CD14-positive monocyte (primary cell): Measurements from ENCODE around the gene ATP2A2. TPM values are rescaled to one million over a fixed set of nuclear protein-coding genes. Genes with fewer than 3 reads are reported as not detected.

Source experiments
- DNase-seq, 3 donors: peaks; one replicate each; pipeline ENCODE4 v3.0.0-alpha.2; 2011 to 2022
- H2AFZ ChIP-seq: 2 replicates; pipeline ENCODE4 v1.6.0; 2012; ENCODE audit warnings: mild to moderate bottlenecking, low read depth, low read length, inconsistent platforms; ENCODE audit not compliant: insufficient read depth, poor library complexity, severe bottlenecking
- H3K27ac ChIP-seq, 2 donors: 1 replicate in 1 of 2; 2 replicates in 1 of 2; pipeline ENCODE4 v1.5.1; 2012 to 2013; ENCODE audit warnings: low read length in 2 of 2, control low read depth in 1 of 2, inconsistent platforms in 1 of 2, low read depth in 1 of 2, mild to moderate bottlenecking in 1 of 2
- H3K27me3 ChIP-seq, 2 donors: one replicate each; pipeline versions ENCODE4 v1.6.0 to v1.6.1; 2011 to 2013; ENCODE audit warnings: low read length in 2 of 2; ENCODE audit not compliant: control insufficient read depth in 2 of 2, insufficient read depth in 2 of 2
- H3K36me3 ChIP-seq, 2 donors: replicated peaks in 1 of 2; 1 replicate in 1 of 2; 2 replicates in 1 of 2; pipeline versions ENCODE4 v1.5.1 to v1.6.1; 2012 to 2013; ENCODE audit warnings: low read length in 2 of 2, control low read depth in 1 of 2, inconsistent platforms in 1 of 2, mild to moderate bottlenecking in 1 of 2; ENCODE audit not compliant: insufficient read depth in 2 of 2, control insufficient read depth in 1 of 2
- H3K4me1 ChIP-seq, 2 donors: 1 replicate in 1 of 2; 2 replicates in 1 of 2; pipeline versions ENCODE4 v1.5.1 to v1.6.1; 2012 to 2013; ENCODE audit warnings: low read length in 2 of 2, control low read depth in 1 of 2, inconsistent platforms in 1 of 2, mild to moderate bottlenecking in 1 of 2, moderate library complexity in 1 of 2; ENCODE audit not compliant: insufficient read depth in 2 of 2, control insufficient read depth in 1 of 2
- H3K4me2 ChIP-seq: replicated peaks from 2 replicates; pipeline ENCODE3; 2012; ENCODE audit warnings: low read length, moderate library complexity, mild to moderate bottlenecking; ENCODE audit not compliant: poor library complexity, severe bottlenecking; ENCODE audit errors: extremely low read depth
- H3K4me3 ChIP-seq, 3 experiments: fragments of 200-600 bp in 1 of 3; sonication (generic) in 1 of 3; replicated peaks in 1 of 3; 1 replicate in 2 of 3; 2 replicates in 1 of 3; pipeline ENCODE4 v1.5.1; 2011 to 2013; ENCODE audit warnings: low read length in 3 of 3, mild to moderate bottlenecking in 3 of 3, control low read depth in 2 of 3, low read depth in 2 of 3, inconsistent platforms in 1 of 3, moderate library complexity in 1 of 3
- H3K79me2 ChIP-seq: 2 replicates; pipeline ENCODE4 v1.6.0; 2012; ENCODE audit warnings: mild to moderate bottlenecking, control low read depth, inconsistent platforms, low read length, moderate library complexity; ENCODE audit not compliant: insufficient read depth
- H3K9ac ChIP-seq: 2 replicates; pipeline ENCODE4 v1.6.0; 2017; ENCODE audit warnings: low read length, mild to moderate bottlenecking; ENCODE audit not compliant: insufficient read depth, poor library complexity, severe bottlenecking
- H3K9me3 ChIP-seq, 2 donors: replicated peaks in 1 of 2; 1 replicate in 1 of 2; 2 replicates in 1 of 2; pipeline versions ENCODE4 v1.5.1 to v1.6.1; 2012 to 2013; ENCODE audit warnings: low read length in 2 of 2, control low read depth in 1 of 2; ENCODE audit not compliant: control insufficient read depth in 1 of 2, insufficient read depth in 1 of 2
- H4K20me1 ChIP-seq: 2 replicates; pipeline ENCODE4 v1.6.0; 2012; ENCODE audit warnings: mild to moderate bottlenecking, low read length, control low read depth, moderate library complexity; ENCODE audit not compliant: insufficient read depth
- H3K27ac Mint-ChIP-seq, 7 donors: one replicate each; pipeline ENCODE4 v1.8.0; 2020; ENCODE audit warnings: mild to moderate bottlenecking in 7 of 7, mixed read lengths in 7 of 7, moderate library complexity in 6 of 7, inconsistent platforms in 2 of 7
- H3K27me3 Mint-ChIP-seq, 3 donors: one replicate each; pipeline ENCODE4 v1.8.0; 2021 to 2022; ENCODE audit warnings: low read depth in 3 of 3, mild to moderate bottlenecking in 3 of 3, mixed read lengths in 3 of 3, moderate library complexity in 3 of 3, inconsistent platforms in 1 of 3
- H3K36me3 Mint-ChIP-seq, 2 donors: one replicate each; pipeline ENCODE4 v1.8.0; 2020; ENCODE audit warnings: mixed read lengths in 2 of 2, inconsistent platforms in 1 of 2, mild to moderate bottlenecking in 1 of 2
- H3K4me1 Mint-ChIP-seq: one replicate; pipeline ENCODE4 v1.8.0; 2020; ENCODE audit warnings: mild to moderate bottlenecking, mixed read lengths
- H3K4me3 Mint-ChIP-seq, 2 donors: one replicate each; pipeline ENCODE4 v1.8.0; 2020; ENCODE audit warnings: mild to moderate bottlenecking in 2 of 2, mixed read lengths in 2 of 2, moderate library complexity in 1 of 2
- H3K9me3 Mint-ChIP-seq, 7 donors: one replicate each; pipeline ENCODE4 v1.8.0; 2020 to 2022; ENCODE audit warnings: mixed read lengths in 7 of 7, mild to moderate bottlenecking in 6 of 7, moderate library complexity in 6 of 7, inconsistent platforms in 2 of 7
- WGBS: methylation state at CpG from one replicate; pipeline ENCODE4 v1.1.5; 2013; ENCODE audit warnings: missing lambda C conversion rate; ENCODE audit not compliant: insufficient coverage; 5-methylcytosine and 5-hydroxymethylcytosine counted together
- intact Hi-C, 2 donors: fragments of 100-400 bp; cut with micrococcal nuclease; formaldehyde crosslinking; loops; one replicate each; pipeline versions ENCODE4 v1.15.0 to v1.15.1; 2023
- polyA plus RNA-seq, 3 donors: library from polyadenylated mRNA; depleted of rRNA in 1 of 3; unstranded in 2 of 3; stranded (reverse) in 1 of 3; fragments of 300-500 nt in 2 of 3; fragments of >200 nt in 1 of 3; fragmentation: Illumina TruSeq in 2 of 3; gene quantifications; 1 replicate in 2 of 3; 2 replicates in 1 of 3; pipeline ENCODE4 v1.2.3, GENCODE V29; 2012 to 2021
- TF ChIP-seq, protein P1 (sequence below): fragments of 200-600 bp; IDR thresholded peaks from one replicate; pipeline ENCODE4 v1.8.0; 2022; ENCODE audit warnings: antibody characterized with exemption, mild to moderate bottlenecking

The ATP2A2 gene
- polyA plus RNA-seq, 3 donors, result 4.5 to 83.1 (median 6.9) TPM

DNA sequence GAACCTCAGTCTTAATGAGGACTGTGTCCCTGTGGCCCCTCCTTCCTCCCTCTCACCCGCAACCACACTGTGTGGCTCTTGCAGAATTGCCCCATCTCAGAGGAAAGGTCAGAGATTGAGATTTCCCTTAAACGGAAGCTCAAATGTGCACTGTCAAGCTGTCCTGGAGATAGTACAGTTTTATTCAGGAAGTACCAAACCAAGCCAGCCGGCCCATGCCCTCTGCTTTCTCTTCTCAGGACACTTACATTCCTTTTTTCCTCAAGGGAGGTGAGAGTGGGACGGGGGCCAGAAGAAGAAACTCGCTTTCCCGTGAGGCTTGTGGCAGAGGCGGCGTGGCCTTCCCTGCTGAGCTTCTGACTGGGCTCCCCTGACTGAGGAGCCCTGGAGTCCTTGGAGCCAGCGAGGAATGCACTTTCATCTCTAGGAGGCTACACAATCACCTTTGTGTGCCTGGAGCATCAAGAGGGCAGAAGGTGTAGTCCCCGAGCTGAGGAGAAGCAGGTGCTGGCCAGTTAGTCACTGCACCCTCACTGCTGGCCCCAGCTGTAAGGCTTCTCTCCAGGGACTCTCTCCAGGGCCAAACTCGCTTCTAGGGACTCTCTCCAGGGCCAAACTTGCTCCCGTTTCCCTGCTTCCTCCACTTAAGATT lies 24.1 kb upstream of the ATP2A2 start:
- no peaks in the 10 kb centered on the region for H3K9me3 Mint-ChIP-seq
- H3K4me1 Mint-ChIP-seq, result peaks cover 50% of the 10 kb centered on the region
- DNase-seq, result peak; percentile 83 to 89 (median 86)
- no peaks in the 10 kb centered on the region for H3K36me3 ChIP-seq
- peak overlapping the region; percentile 89 to 98 (median 96) for H3K27ac Mint-ChIP-seq
- peak overlapping the region in 2 of 3 experiments; percentile 25 to 69 for H3K4me3 ChIP-seq
- peak overlapping the region; percentile 90 for H2AFZ ChIP-seq
- peaks cover 0 to 2% of the 10 kb centered on the region in 2 donors for H3K36me3 Mint-ChIP-seq
- H3K27me3 Mint-ChIP-seq, result peaks cover 0 to 3% (median 0%) of the 10 kb centered on the region in 3 donors
- H3K4me1 ChIP-seq, result peaks cover 50 to 57% of the 10 kb centered on the region in 2 donors
- H3K79me2 ChIP-seq, result no peaks in the 10 kb centered on the region
- peak overlapping the region; percentile 68 to 87 for H3K4me3 Mint-ChIP-seq
- 27% methylated on average over 10 of the region's 12 CpGs for WGBS
- H3K27me3 ChIP-seq, result no peaks in the 10 kb centered on the region
- H4K20me1 ChIP-seq, result no peaks in the 10 kb centered on the region
- H3K9me3 ChIP-seq, result no peaks in the 10 kb centered on the region
- TF ChIP-seq, protein P1, sequence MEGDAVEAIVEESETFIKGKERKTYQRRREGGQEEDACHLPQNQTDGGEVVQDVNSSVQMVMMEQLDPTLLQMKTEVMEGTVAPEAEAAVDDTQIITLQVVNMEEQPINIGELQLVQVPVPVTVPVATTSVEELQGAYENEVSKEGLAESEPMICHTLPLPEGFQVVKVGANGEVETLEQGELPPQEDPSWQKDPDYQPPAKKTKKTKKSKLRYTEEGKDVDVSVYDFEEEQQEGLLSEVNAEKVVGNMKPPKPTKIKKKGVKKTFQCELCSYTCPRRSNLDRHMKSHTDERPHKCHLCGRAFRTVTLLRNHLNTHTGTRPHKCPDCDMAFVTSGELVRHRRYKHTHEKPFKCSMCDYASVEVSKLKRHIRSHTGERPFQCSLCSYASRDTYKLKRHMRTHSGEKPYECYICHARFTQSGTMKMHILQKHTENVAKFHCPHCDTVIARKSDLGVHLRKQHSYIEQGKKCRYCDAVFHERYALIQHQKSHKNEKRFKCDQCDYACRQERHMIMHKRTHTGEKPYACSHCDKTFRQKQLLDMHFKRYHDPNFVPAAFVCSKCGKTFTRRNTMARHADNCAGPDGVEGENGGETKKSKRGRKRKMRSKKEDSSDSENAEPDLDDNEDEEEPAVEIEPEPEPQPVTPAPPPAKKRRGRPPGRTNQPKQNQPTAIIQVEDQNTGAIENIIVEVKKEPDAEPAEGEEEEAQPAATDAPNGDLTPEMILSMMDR, result no peak
- intact Hi-C loops, result no loop called here
- peak overlapping the region; percentile 59 for H3K9ac ChIP-seq
- peak overlapping the region; percentile 90 to 93 for H3K27ac ChIP-seq
- peak overlapping the region; percentile 75 for H3K4me2 ChIP-seq

DNA sequence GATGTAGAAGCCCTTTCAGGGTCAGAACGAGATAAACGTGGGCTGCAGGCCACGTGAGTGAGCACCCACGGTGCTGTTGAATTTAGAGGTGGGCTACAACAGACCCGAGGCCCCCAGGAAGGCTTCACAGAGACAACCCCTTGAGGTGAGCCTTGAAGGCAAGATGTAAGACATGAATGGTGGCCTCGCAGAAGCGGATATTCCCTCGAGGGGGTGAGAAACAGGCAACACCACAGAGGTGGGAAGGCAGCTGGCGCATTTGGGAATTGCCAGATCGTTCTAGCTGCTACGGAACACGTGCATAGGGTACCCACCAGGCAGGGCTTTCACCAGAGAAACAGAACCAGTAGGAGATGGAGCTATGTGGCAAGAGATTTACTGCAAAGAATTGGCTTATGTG lies 22.6 kb upstream of the ATP2A2 start:
- Mint-ChIP-seq H3K27ac (peak overlapping the region in 1 of 7 donors; percentile 45), H3K4me1 (peaks cover 52% of the 10 kb centered on the region), H3K9me3 (no peaks in the 10 kb centered on the region), H3K36me3 (no peaks in the 10 kb centered on the region), H3K27me3 (peaks cover 0 to 3% (median 0%) of the 10 kb centered on the region in 3 donors), H3K4me3 (no peak overlapping the region)
- Histone ChIP-seq H3K4me2 (no peak overlapping the region), H3K27me3 (no peaks in the 10 kb centered on the region), H3K79me2 (no peaks in the 10 kb centered on the region), H3K9me3 (no peaks in the 10 kb centered on the region), H3K4me3 (no peak overlapping the region), H3K9ac (no peak overlapping the region), H2AFZ (no peak overlapping the region), H4K20me1 (no peaks in the 10 kb centered on the region), H3K27ac (no peak overlapping the region), H3K36me3 (no peaks in the 10 kb centered on the region), H3K4me1 (peaks cover 50 to 60% of the 10 kb centered on the region in 2 donors)
- DNase-seq, result no peak
- 93% methylated on average over 10 of the region's 12 CpGs for WGBS
- TF ChIP-seq, protein P1, result no peak
- intact Hi-C loops, result no loop called here
